ENCODE data around the gene APOBEC3H. TPM values are rescaled to one million over a fixed set of nuclear protein-coding genes. Genes with fewer than 3 reads are reported as not detected.

Gene APOBEC3H
- total RNA-seq, 1 donor from 2014 or later: not detected

GRCh38 chr22:39142088-39142680, 45.1 kb downstream of the APOBEC3H start:
- Mint-ChIP-seq H3K36me3 (no peaks in the 10 kb centered on the region), H3K27ac (no peak overlapping the region), H3K4me3 (no peak overlapping the region), H3K4me1 (peaks cover 12% of the 10 kb centered on the region), H3K9me3 (no peaks in the 10 kb centered on the region), H3K27me3 (ENCODE audit: low read depth) (peaks cover 4% of the 10 kb centered on the region)
- TF ChIP-seq CTCF (IDR thresholded peaks at IDR 0.05; ENCODE audit: unreplicated experiment): no peak
- DNase-seq (ENCODE audit: low spot score in 2 of 2, unreplicated experiment in 2 of 2): no peak

DNA sequence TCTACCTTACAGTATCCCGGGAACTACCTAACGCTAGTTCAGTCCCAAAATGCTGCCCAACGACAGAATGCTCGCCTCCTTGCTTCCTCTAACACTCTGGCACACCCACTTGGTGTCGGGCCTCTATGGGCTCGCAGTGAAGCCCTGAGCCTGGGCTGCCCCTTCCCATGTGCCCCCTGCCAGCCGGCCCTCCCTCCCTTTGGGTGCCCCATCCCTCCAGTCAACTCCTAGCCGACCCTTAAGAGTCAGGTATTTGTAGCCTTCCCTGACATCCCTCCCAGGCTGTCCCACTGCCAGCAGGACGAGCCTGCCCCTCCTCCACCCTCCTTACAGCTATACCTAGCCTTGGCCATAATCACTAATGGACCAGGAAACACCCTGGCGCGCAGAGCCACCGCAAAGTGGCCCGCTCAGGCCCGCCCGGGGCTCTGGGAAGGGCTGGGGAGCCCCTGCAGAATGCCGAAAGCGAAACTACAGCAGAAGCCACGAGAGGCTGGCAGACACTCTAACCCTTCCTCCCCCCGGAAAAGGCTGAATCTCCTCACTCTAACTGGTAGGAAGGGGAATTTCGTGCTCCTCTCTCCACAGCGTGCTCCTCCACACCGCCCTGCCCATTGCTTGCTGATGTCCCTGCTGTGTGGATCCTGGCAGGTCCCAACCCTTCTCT, 47.2 kb downstream of the APOBEC3H start:
- Mint-ChIP-seq H3K36me3 (no peaks in the 10 kb centered on the region), H3K9me3 (no peaks in the 10 kb centered on the region), H3K4me1 (peaks cover 12% of the 10 kb centered on the region), H3K27ac (no peak overlapping the region), H3K27me3 (ENCODE audit: low read depth) (peaks cover 4% of the 10 kb centered on the region), H3K4me3 (peak overlapping the region; percentile 69)
- DNase-seq (ENCODE audit: low spot score in 2 of 2, unreplicated experiment in 2 of 2): no peak
- no peak for TF ChIP-seq CTCF (IDR thresholded peaks at IDR 0.05; ENCODE audit: unreplicated experiment)

DNA sequence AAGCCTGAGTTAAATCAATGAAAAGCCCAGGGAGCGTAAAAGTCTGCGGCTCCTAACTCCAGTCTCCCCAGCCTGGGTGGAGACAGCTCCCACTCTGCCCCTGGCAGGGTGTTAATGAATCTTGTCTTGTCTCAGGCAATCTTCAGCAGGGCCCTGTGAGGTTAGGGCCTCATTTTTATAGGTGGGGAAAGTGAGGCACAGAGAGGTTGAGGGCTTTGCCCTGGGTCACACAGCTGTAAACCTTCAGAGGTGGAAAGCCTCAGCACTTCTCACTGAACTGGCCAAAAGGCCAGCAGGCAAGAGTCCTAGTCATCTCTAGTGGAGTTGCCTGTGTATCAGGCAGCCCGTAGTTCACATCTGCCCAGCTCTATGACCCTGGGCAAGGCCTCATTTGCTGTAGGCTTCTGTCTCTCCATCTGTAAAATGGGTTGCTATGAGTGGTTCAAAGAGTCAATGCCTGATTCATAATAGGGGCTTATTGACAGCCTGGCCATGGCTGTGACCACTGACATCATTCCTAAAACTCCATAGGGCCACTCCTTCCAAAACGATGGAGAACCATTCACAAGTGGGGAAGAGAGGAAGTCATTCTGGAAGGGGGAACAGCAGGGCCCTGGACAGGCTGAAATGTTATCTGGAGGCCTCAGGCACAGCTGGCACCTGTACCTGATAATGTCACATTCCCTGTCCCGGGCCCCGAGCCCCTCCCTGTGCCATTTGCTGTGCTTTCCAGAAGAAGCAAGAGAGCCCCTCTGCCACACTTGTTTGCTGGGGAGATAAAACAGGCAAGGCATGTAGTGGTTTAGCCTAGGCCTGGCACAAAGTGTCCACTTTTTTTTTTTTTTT, 49.4 kb downstream of the APOBEC3H start:
- Mint-ChIP-seq H3K36me3 (no peaks in the 10 kb centered on the region), H3K4me3 (peak overlapping the region; percentile 72), H3K9me3 (no peaks in the 10 kb centered on the region), H3K4me1 (peaks cover 15% of the 10 kb centered on the region), H3K27me3 (ENCODE audit: low read depth) (peaks cover 4% of the 10 kb centered on the region), H3K27ac (peak overlapping the region; percentile 94)
- TF ChIP-seq CTCF (IDR thresholded peaks at IDR 0.05; ENCODE audit: unreplicated experiment): no peak
- no peak for DNase-seq (ENCODE audit: low spot score in 2 of 2, unreplicated experiment in 2 of 2)

GRCh38 chr22:39147335-39148025, 50.4 kb downstream of the APOBEC3H start:
- H3K4me1 Mint-ChIP-seq: peaks cover 15% of the 10 kb centered on the region
- no peak for DNase-seq (ENCODE audit: low spot score in 2 of 2, unreplicated experiment in 2 of 2)
- TF ChIP-seq CTCF (IDR thresholded peaks at IDR 0.05; ENCODE audit: unreplicated experiment): no peak
- no peak overlapping the region for H3K27ac Mint-ChIP-seq
- no peaks in the 10 kb centered on the region for H3K36me3 Mint-ChIP-seq
- peaks cover 4% of the 10 kb centered on the region for H3K27me3 Mint-ChIP-seq (ENCODE audit: low read depth)
- no peaks in the 10 kb centered on the region for H3K9me3 Mint-ChIP-seq
- no peak overlapping the region for H3K4me3 Mint-ChIP-seq

DNA sequence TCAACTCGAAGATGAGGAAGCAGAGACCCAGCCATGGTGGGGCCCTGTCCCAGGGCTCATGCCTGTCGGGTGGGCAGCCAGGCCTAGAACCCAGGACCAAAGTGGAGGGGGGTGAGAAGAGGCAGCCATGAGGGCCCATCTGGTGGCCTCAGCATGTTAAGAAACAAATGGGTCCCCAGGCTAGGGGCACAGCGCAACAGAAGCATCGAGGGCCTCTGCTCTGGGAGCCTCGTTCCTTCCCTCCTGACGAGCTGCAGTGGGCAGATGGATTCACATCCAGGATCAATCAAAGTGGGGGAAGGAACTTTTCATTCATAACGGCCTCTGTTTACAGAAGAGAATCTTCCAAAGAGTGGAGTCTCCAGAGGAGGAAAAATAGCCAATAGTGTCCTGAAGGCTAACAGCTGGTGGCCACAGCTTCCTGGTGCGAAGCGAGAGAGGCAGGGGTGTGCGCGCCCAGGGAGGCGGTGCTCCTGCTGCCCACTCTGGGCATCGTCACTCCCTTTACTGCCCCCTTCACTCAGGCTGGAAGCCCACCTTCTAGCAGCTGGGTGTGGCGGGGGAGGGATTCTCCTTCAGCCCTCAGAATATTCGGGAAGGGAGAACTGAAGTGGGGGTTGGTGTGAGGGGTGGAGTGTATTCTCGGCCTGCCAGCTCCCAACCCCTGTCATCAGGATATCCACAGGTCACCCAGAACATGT, 51.1 kb downstream of the APOBEC3H start:
- peaks cover 4% of the 10 kb centered on the region for H3K27me3 Mint-ChIP-seq (ENCODE audit: low read depth)
- no peaks in the 10 kb centered on the region for H3K36me3 Mint-ChIP-seq
- no peak for TF ChIP-seq CTCF (IDR thresholded peaks at IDR 0.05; ENCODE audit: unreplicated experiment)
- peaks cover 15% of the 10 kb centered on the region for H3K4me1 Mint-ChIP-seq
- no peak for DNase-seq (ENCODE audit: low spot score in 2 of 2, unreplicated experiment in 2 of 2)
- no peak overlapping the region for H3K4me3 Mint-ChIP-seq
- no peaks in the 10 kb centered on the region for H3K9me3 Mint-ChIP-seq
- H3K27ac Mint-ChIP-seq: no peak overlapping the region
